GM23248 (cell line): ENCODE measurements around the gene SLC35D2.

ENCODE experiments used
- EZH2 ChIP-seq: fragments of 200-600 bp; sonication (generic); IDR thresholded peaks from 2 replicates; pipeline ENCODE4 v1.6.1; 2018; ENCODE audit warnings: antibody characterized with exemption, mild to moderate bottlenecking; ENCODE audit not compliant: insufficient read depth, poor library complexity, severe bottlenecking
- EZH2phosphoT487 ChIP-seq: fragments of 200-600 bp; sonication (generic); IDR thresholded peaks from 2 replicates; pipeline ENCODE4 v1.6.1; 2018; ENCODE audit warnings: antibody characterized with exemption, moderate library complexity, mild to moderate bottlenecking, low read depth; ENCODE audit not compliant: insufficient read depth

DNA sequence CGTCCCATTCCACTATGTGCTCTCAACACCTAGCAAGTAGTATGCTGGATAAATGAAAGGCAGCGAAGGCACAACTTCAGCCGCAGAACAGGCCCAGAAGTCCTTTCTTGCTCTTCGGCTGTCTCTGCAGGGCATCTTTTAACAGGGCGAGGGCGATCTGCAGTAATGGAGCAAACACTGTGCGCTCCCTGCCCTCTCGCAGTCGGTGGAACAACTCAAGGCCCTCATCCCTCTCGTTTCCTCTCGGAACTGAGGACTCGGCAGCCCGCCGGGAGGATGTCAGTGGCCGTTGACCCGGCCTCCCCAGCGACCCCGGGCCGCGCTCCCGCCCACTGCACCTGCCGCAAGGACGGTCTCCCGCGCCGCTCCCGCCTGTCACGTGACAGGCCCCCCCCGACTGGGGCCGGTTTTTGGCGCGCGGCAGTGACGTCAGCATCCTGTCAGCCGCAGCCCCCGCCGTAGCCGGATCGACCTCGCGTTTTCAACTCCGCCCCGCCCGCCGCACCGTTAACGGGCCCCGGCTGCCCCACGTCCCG lies 33.6 kb upstream of the SLC35D2 start:
- no peak for TF ChIP-seq EZH2phosphoT487
- TF ChIP-seq EZH2: no peak
